ENCODE results near the gene LRMDA. TPM values are rescaled to one million over a fixed set of nuclear protein-coding genes. Genes with fewer than 3 reads are reported as not detected.

Gene LRMDA
- total RNA-seq, 3 donors from 2014 or later = 8.3 to 17.1 (median 11.1) TPM

GRCh38 chr10:76150139-76150875 lies 718.9 kb downstream of the LRMDA start:
- intact Hi-C loops (cut with DNase I; ENCODE audit: low total_unique reads) = no loop called here
- DNase-seq (ENCODE audit: low spot score in 2 of 2) = no peak
- no peak overlapping the region for H3K4me3 ChIP-seq
- TF ChIP-seq POLR2A (IDR thresholded peaks at IDR 0.05) = no peak
- TF ChIP-seq CTCF (IDR thresholded peaks at IDR 0.05) = no peak
- no peak for TF ChIP-seq POLR2AphosphoS5 (IDR thresholded peaks at IDR 0.05)
- H3K27me3 ChIP-seq = no peaks in the 10 kb centered on the region
- no peak overlapping the region for H3K27ac ChIP-seq
- no peaks in the 10 kb centered on the region for H3K4me1 ChIP-seq
- no peaks in the 10 kb centered on the region for H3K36me3 ChIP-seq
- H3K9me3 ChIP-seq = peaks cover 0 to 8% of the 10 kb centered on the region in 2 donors

DNA sequence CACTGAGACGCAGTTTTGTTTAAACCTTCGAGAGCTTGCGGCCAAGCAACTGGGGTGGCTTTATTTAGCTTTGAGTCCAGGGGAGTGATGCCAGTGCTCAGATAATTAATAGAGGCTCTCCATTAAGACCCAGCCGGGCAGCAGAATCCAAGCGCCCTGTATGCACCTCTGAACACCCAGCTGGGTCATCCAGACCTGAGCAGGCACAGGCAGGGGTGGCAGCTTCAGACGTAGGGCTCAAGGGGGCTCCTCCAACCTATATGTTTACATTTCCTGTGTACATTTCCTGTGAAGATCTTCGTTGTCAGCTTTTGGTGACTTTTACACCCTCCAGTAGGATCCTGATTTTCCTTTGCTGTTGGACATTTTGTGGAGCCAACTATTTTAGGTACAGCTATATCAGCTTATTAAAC lies 719.5 kb downstream of the LRMDA start:
- no peak overlapping the region for H3K27ac ChIP-seq
- intact Hi-C loops (cut with DNase I; ENCODE audit: low total_unique reads) = no loop called here

GRCh38 chr10:76152186-76152585 lies 720.8 kb downstream of the LRMDA start:
- no peaks in the 10 kb centered on the region for H3K36me3 ChIP-seq
- no peak for TF ChIP-seq POLR2A (IDR thresholded peaks at IDR 0.05)
- no peak for TF ChIP-seq CTCF (IDR thresholded peaks at IDR 0.05)
- no peak for TF ChIP-seq POLR2AphosphoS5 (IDR thresholded peaks at IDR 0.05)
- H3K4me1 ChIP-seq = no peaks in the 10 kb centered on the region
- H3K4me3 ChIP-seq = no peak overlapping the region
- intact Hi-C loops (cut with DNase I; ENCODE audit: low total_unique reads) = no loop called here
- no peak for DNase-seq (ENCODE audit: low spot score in 2 of 2)
- H3K27me3 ChIP-seq = no peaks in the 10 kb centered on the region
- no peak overlapping the region for H3K27ac ChIP-seq
- H3K9me3 ChIP-seq = peaks cover 0 to 8% of the 10 kb centered on the region in 2 donors

More for the DNA sequence above, 719.5 kb downstream of the LRMDA start:
- H3K4me3 ChIP-seq = no peak overlapping the region
- H3K9me3 ChIP-seq = peaks cover 0 to 8% of the 10 kb centered on the region in 2 donors
- no peaks in the 10 kb centered on the region for H3K27me3 ChIP-seq
- TF ChIP-seq POLR2A (IDR thresholded peaks at IDR 0.05) = no peak
- no peak for TF ChIP-seq POLR2AphosphoS5 (IDR thresholded peaks at IDR 0.05)
- TF ChIP-seq CTCF (IDR thresholded peaks at IDR 0.05) = no peak
- no peaks in the 10 kb centered on the region for H3K4me1 ChIP-seq
- H3K36me3 ChIP-seq = no peaks in the 10 kb centered on the region
- DNase-seq (ENCODE audit: low spot score in 2 of 2) = no peak

- Histone ChIP-seq H3K36me3 (no peaks in the 10 kb centered on the region), H3K4me1 (no peaks in the 10 kb centered on the region), H3K27me3 (no peaks in the 10 kb centered on the region), H3K27ac (no peak overlapping the region), H3K9me3 (peaks cover 0 to 8% of the 10 kb centered on the region in 2 donors), H3K4me3 (no peak overlapping the region)
- TF ChIP-seq CTCF (IDR thresholded peaks at IDR 0.05) (no peak), POLR2AphosphoS5 (IDR thresholded peaks at IDR 0.05) (no peak), POLR2A (IDR thresholded peaks at IDR 0.05) (no peak)
- DNase-seq (ENCODE audit: low spot score in 2 of 2) = no peak
- intact Hi-C loops (cut with DNase I; ENCODE audit: low total_unique reads) = no loop called here
Observed at GRCh38 chr10:76155961-76156360, 724.5 kb downstream of the LRMDA start.

- no peaks in the 10 kb centered on the region for H3K36me3 ChIP-seq
- intact Hi-C loops (cut with DNase I; ENCODE audit: low total_unique reads) = no loop called here
- no peak overlapping the region for H3K27ac ChIP-seq
- no peaks in the 10 kb centered on the region for H3K4me1 ChIP-seq
- H3K27me3 ChIP-seq = no peaks in the 10 kb centered on the region
- no peak for DNase-seq (ENCODE audit: low spot score in 2 of 2)
- H3K9me3 ChIP-seq = peaks cover 0 to 4% of the 10 kb centered on the region in 2 donors
- TF ChIP-seq CTCF (IDR thresholded peaks at IDR 0.05) (no peak), POLR2A (IDR thresholded peaks at IDR 0.05) (no peak), POLR2AphosphoS5 (IDR thresholded peaks at IDR 0.05) (no peak)
- H3K4me3 ChIP-seq = no peak overlapping the region
Observed at GRCh38 chr10:76160446-76161300, 729.2 kb downstream of the LRMDA start.
